ENCODE results near the gene CDCA4. TPM values are rescaled to one million over a fixed set of nuclear protein-coding genes. Genes with fewer than 3 reads are reported as not detected.

CDCA4 gene
- total and polyA plus RNA-seq, 2 donors from 2014 or later, result 4.1 to 6.3 TPM

DNA sequence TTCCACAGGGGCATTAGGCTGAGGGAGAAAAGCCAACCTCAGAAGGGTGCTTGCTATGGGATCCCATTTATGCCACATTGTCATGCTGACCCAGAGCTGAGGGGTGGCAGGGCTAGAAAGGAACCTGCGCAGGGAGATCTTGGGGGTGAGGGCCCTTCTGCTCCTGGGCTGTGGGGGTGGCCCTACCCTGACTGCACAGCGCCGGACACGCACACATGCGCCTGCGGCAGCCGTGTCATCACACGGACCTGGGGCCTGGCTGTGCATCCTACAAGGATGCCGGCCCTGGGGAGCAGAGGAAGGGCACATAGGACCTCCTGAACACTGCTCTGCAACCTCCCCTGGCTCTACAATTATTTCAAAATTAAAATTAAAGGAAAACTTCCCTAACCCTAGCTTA, 6.9 kb downstream of the CDCA4 start:
- FAIRE-seq (no peak), DNase-seq (no peak)
- intact Hi-C loops (cut with DNase I), result no loop called here
- Histone ChIP-seq H3K9ac (ENCODE audit: low read length in 3 of 3) (no peak overlapping the region), H3K27me3 (ENCODE audit: control insufficient read depth, insufficient read depth, low read length) (no peaks in the 10 kb centered on the region), H3K9me3 (ENCODE audit: control insufficient read depth in 2 of 3, insufficient read depth in 1 of 3, low read length in 3 of 3) (no peaks in the 10 kb centered on the region), H3K4me3 (ENCODE audit: low read length in 3 of 3) (no peak overlapping the region), H3K36me3 (ENCODE audit: control insufficient read depth in 2 of 3, insufficient read depth in 3 of 3, low read length in 3 of 3) (no peaks in the 10 kb centered on the region), H3K4me1 (ENCODE audit: control insufficient read depth in 2 of 3, insufficient read depth in 2 of 3, low read depth in 1 of 3, low read length in 3 of 3) (peaks cover 0 to 4% (median 0%) of the 10 kb centered on the region in 3 donors), H3K27ac (ENCODE audit: low read depth in 2 of 2, low read length in 2 of 2) (no peak overlapping the region)
- TF ChIP-seq, protein P1, sequence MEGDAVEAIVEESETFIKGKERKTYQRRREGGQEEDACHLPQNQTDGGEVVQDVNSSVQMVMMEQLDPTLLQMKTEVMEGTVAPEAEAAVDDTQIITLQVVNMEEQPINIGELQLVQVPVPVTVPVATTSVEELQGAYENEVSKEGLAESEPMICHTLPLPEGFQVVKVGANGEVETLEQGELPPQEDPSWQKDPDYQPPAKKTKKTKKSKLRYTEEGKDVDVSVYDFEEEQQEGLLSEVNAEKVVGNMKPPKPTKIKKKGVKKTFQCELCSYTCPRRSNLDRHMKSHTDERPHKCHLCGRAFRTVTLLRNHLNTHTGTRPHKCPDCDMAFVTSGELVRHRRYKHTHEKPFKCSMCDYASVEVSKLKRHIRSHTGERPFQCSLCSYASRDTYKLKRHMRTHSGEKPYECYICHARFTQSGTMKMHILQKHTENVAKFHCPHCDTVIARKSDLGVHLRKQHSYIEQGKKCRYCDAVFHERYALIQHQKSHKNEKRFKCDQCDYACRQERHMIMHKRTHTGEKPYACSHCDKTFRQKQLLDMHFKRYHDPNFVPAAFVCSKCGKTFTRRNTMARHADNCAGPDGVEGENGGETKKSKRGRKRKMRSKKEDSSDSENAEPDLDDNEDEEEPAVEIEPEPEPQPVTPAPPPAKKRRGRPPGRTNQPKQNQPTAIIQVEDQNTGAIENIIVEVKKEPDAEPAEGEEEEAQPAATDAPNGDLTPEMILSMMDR (IDR thresholded peaks at IDR 0.05; ENCODE audit: borderline replicate concordance, extremely low read depth, insufficient read depth), result no peak

DNA sequence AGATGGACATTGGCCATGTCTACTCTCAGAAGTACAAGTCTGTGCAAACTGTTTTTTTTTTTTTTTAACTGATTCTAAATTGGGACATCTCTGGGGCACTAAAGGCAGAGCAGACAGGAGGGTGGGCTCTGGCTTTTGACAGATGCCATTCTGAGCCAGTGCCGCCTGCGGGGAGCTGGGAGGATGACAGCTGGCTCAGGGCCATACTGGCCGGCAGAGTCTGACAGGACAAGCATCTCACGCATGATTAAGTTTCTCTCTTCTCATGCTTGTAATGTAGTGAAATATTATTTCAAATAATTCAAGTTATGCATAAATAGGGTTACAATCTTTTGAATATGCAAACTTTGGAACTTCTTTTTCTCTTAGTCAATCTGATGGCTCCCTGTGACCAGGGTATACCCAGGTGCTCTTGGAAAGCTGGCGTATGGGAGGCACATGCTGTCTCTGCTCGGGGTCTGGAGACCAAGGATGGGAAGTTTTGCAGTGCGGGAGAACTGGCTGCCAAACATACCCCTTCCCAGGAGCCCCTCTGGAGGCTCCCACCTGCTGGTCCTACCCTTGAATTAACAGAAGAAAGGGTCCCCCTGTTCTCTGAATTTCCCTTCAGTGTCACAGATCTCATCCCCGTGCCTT, 7.6 kb downstream of the CDCA4 start:
- FAIRE-seq (no peak), DNase-seq (peak in 1 of 5 donors; percentile 32)
- Histone ChIP-seq H3K27me3 (ENCODE audit: control insufficient read depth, insufficient read depth, low read length) (no peaks in the 10 kb centered on the region), H3K27ac (ENCODE audit: low read depth in 2 of 2, low read length in 2 of 2) (no peak overlapping the region), H3K36me3 (ENCODE audit: control insufficient read depth in 2 of 3, insufficient read depth in 3 of 3, low read length in 3 of 3) (no peaks in the 10 kb centered on the region), H3K9ac (ENCODE audit: low read length in 3 of 3) (peak overlapping the region in 1 of 3 donors; percentile 7), H3K4me1 (ENCODE audit: control insufficient read depth in 2 of 3, insufficient read depth in 2 of 3, low read depth in 1 of 3, low read length in 3 of 3) (peaks cover 0 to 4% (median 0%) of the 10 kb centered on the region in 3 donors), H3K9me3 (ENCODE audit: control insufficient read depth in 2 of 3, insufficient read depth in 1 of 3, low read length in 3 of 3) (no peaks in the 10 kb centered on the region), H3K4me3 (ENCODE audit: low read length in 3 of 3) (no peak overlapping the region)
- intact Hi-C loops (cut with DNase I), result no loop called here
- TF ChIP-seq, protein P1 (IDR thresholded peaks at IDR 0.05; ENCODE audit: borderline replicate concordance, extremely low read depth, insufficient read depth), result no peak

DNA sequence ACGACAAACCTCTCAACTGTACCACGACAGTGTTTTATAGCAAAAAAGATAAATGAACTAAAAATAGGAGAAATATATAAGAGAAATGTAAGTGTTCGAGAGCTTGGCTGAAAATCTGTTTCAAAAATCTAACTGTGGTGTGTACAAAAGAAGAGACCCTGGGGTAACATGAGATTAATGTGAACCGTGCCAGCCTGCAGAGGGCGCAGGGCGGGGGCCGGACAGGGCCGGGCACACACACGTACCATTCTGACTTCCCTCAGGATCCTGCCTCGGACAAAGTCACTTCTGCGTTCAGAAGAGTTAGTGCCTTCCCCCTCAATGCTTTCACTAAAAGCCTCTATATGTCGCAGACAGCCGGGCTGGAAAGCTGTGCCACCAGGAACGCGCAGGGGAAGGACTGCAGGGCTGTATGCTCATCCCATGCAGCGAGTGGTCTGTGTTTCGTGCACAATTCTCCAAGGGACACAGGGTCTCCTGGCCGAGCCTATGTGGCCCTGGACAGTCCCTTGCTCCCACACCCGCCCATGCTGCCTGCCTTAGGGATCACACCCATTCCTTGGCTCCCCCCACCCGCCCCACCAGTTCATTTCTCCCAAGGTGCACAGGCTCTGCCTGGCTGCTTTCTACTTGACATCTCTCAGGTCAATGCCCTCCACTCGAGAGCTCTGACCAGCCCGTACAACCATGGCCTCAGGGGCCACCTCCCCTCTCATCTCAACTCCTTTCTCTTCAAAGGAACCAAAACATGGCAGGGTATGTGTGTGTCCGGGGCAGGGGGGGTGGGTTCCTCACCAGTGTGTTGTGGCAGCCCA, 8.5 kb downstream of the CDCA4 start:
- peak in 3 of 5 donors; percentile 25 to 53 (median 38) for DNase-seq
- no peaks in the 10 kb centered on the region for H3K36me3 ChIP-seq (ENCODE audit: control insufficient read depth in 2 of 3, insufficient read depth in 3 of 3, low read length in 3 of 3)
- no peak overlapping the region for H3K27ac ChIP-seq (ENCODE audit: low read depth in 2 of 2, low read length in 2 of 2)
- intact Hi-C loops (cut with DNase I), result no loop called here
- no peaks in the 10 kb centered on the region for H3K9me3 ChIP-seq (ENCODE audit: control insufficient read depth in 2 of 3, insufficient read depth in 1 of 3, low read length in 3 of 3)
- H3K4me3 ChIP-seq (ENCODE audit: low read length in 3 of 3), result no peak overlapping the region
- TF ChIP-seq, protein P1 (IDR thresholded peaks at IDR 0.05; ENCODE audit: borderline replicate concordance, extremely low read depth, insufficient read depth), result peak; percentile 47
- H3K4me1 ChIP-seq (ENCODE audit: control insufficient read depth in 2 of 3, insufficient read depth in 2 of 3, low read depth in 1 of 3, low read length in 3 of 3), result peaks cover 0 to 4% (median 0%) of the 10 kb centered on the region in 3 donors
- H3K9ac ChIP-seq (ENCODE audit: low read length in 3 of 3), result no peak overlapping the region
- H3K27me3 ChIP-seq (ENCODE audit: control insufficient read depth, insufficient read depth, low read length), result no peaks in the 10 kb centered on the region
- no peak for FAIRE-seq

All from kidney (tissue), 14 donors.